ENCODE results near the gene LBX2.
"Not testable (repeated sequence)": the region's sequence is repeated elsewhere in the genome, so short reads cannot be mapped to it uniquely, and the experiment has no call there.

Gene LBX2

DNA sequence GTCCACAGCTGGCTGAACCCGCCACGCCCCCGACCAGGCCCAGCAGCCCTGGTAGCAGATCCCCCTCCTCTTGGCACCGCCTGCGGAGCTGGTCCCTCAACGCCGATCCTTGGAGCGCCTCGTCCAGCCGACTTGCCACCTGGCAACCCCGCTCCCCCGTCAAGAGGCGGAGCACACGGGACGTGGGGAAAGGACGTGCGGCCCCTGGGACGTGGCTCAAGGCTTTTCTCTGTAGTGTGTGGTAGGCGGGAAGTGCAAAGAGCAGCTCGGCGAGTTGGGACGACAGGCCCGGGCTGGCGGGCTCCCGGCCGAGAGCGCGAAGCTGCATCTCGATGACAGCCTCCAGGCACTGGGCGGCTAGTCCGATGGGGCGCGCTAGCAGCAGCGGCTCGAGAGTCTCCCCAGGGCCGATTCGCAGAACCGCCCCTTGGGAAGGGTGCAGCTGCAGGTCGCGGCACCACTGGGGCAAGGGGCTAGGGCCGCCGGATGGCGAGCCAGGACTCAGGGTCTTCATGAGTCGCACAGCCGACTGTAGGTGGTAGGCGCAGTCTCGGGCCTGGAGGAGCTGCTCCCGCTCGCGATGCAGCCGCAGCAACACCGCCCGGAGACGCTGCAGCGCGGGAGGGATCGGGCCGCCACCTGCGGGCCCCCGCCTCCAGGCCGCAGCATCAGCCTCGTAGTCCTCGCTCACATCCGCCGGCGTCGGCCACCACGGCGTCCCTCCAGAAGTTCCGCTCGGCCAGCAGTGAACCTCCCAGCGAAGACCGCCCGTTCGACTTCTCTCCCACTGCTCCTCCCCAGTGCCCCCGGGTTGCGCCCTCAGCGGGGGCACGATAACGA, 17.2 kb downstream of the LBX2 start:
- peak; percentile 76 for DNase-seq

DNA sequence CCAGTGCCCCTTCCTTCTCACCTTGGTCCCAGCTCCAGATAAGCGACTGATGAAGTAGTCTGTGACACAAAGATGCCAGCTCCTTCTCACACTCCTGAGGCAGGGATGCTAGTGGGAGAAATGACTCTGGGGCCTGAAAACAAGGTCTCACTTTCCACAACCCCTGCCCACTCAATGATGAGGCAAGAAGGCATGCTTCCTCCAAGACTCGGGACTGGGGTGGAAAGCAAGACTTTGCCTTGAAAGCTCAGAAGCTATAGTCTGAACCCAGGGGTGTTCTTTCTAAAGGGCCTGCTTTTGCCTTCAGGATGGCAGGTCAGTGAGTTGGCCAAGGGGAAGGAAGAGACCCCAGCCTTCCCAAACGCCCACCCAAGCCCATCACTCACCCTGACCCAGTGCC, 18.0 kb downstream of the LBX2 start:
- DNase-seq, result no peak

DNA sequence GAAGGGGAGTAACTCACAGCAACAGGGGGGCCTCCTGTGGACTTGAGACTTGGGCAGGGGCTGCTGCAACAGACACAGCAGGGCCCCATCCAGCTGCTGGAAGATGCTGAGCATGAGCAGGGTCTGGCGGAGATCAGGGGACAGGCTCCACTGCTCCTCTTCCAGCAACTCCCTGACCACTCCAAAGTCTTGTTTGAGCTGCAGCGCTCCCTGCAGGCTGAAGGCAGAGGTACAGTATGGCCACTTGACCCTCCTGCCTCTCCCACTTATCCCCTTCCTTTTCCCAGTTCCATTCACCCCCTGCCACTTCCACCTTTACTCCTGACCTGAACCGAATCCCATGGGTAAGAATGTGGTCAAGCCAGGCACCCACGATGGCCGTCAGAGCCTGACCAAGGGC, 24.5 kb downstream of the LBX2 start:
- no peak for DNase-seq

DNA sequence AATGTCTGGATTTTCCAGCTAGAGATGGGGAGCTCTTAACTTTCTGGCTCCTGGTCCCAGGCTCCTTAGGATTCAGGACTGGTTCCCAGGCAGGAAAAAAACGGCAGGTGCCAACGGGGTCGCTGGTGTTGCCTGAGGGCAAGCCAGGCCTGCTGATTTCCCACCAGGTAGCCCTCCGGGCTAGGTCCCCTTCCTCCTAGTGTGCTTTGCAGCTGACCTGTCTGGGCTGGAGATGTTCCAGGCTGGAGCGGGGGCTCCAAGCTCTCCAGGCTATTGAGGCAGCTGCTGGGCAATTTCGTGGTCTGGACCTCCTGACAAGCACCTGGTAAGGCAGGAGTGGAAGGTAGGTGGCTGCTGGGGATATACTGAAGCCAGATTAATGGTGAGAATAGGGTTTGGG, 24.9 kb downstream of the LBX2 start:
- no peak for DNase-seq

DNA sequence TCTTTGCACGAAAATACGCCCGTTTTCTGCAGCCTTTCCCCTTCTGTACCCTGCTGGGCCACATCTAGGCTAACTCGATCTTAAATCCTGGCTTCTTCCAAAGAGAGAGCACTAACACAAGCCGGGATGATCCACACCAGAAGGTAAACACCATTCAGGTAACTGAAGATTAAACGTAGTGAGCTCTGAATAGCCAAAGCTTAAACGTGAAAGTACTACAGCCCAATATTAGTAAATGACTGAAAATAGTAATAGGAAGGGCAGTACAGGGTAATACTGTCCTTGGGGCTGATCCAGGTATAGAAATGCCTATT, 26.5 kb downstream of the LBX2 start:
- no peak for DNase-seq

DNA sequence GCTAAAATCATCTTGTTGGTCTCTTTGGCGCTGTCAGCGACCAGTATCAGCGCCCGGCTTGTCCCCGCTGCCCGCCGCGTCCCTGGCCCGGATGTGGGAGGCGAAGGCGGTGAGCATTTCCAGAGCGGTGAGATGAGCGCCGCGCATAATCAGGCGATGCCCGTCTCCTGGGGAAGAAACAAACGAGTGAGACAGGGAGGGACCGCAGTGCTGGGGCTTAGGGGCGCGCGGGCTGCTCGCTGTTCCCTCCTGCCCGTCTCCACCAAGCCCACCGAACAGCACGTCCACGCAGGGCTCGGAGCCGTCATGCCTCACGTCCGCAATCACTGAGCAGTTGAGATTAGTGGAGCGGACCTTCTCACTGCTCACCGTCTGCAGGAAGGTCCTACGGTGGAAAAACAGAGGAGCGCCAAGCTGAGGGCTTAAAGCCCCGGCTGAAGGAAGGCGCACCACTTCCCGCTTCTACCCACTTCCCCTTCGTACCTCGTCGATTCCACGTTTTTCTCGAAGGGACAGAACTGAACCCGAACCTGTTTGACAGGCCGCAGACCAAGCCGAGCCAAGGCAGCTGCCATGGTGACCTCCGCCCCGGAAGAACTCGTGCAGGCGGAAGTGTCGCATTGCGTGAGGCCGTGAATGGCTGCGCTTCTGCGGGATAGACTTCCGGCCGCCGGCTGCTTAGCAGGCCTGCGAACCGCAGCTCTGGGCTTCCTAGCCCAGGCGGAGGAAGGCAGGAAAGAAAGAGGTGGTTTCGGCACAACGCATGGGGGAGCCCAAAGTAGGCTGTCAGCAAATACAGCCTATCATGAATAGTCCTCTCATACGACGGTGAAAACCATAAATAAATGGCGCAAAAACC, 27.1 kb downstream of the LBX2 start, which contains the start of gene MRPL53:
MRPL53 (minus strand) TSS at position 595 of the 859 bp plus-strand sequence; CDS start at position 575, 20 bp downstream.
- peak; percentile 95 for DNase-seq

DNA sequence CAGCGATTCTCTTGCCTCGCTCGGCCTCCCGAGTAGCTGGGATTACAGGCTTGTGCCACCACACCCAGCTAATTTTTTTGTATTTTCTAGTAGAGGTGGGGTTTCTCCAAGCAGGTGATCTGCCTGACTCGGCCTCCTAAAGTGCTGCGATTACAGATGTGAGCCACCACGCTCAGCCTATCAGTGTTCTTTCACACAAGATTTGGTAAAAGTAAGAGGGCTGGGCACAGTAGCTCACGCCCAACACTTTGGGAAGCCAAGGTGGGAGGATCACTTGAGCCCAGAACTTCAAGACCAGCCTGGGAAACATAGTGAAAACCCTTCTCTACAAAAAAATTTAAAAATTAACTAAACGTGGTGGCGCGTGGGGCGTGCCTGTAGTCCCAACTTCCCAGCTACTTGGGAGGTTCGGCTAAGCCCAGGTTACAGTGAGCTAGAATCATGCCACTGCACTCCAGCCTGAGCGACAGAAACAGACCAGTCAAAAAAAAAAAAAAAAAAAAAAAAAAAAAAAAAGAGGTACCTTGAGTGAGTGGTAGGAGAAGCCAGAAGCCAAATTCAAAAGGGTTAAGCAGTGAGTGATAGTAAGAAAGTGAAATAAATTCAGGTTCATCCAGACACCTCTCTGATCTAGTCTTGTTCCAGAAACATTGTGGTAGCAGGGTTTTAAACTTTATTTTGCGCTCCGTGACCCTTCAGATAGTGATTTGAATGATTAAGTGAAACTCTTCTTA, 27.9 kb downstream of the LBX2 start:
- no peak for DNase-seq

DNA sequence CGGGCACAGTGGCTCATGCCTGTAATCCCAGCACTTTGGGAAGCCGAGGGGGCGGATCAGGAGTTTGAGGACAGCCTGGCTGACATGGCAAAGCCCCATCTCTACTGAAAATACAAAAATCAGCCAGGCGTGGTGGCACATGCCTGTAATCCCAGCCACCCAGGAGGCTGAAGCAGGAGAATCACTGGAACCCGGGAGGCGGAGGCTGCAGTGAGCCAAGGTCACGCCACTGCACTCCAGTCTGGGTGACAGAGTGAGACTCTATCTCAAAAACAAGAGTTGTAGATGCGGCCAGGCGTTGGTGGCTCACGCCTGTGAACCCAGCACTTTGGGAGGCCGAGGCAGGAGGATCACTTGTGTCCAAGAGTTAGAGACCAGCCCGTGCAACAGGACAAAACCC, 28.7 kb downstream of the LBX2 start:
- not testable (repeated sequence) for DNase-seq

DNA sequence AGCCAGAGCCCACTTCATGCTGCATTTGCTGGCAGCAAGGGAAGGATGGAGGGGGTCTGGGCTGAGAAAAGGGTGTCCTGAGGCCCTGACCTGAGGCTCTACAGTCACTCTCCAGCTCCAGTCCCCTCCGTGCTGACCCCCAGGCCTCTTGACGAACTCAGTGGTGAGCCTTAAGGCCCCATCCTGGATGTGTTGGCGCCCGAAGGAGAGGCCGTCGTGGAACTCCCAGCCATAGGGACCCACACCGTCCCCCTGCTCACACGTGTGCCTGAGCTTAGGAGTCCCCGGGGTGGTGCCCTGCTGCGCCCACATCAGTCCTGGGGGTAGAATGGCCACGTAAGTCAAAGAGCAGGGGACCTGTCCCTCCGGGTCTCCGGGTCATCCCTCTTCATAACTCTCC, 35.0 kb downstream of the LBX2 start:
- DNase-seq, result no peak

DNA sequence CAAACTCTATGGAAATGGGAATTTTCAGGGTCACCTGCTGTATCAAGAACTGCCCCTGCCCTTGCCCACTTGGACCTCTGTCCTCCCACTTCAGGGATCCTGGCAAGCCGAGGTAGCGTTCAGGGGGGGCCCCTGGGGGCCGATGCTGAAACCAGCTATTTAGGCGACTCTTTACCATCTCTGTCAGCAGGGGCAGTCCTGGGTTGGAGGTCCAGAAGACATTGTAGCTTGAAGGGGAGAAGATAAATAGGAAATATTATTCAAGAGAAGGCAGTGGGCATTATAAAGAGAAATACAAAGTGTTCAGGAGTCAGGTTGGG, 36.7 kb downstream of the LBX2 start:
- no peak for DNase-seq

DNA sequence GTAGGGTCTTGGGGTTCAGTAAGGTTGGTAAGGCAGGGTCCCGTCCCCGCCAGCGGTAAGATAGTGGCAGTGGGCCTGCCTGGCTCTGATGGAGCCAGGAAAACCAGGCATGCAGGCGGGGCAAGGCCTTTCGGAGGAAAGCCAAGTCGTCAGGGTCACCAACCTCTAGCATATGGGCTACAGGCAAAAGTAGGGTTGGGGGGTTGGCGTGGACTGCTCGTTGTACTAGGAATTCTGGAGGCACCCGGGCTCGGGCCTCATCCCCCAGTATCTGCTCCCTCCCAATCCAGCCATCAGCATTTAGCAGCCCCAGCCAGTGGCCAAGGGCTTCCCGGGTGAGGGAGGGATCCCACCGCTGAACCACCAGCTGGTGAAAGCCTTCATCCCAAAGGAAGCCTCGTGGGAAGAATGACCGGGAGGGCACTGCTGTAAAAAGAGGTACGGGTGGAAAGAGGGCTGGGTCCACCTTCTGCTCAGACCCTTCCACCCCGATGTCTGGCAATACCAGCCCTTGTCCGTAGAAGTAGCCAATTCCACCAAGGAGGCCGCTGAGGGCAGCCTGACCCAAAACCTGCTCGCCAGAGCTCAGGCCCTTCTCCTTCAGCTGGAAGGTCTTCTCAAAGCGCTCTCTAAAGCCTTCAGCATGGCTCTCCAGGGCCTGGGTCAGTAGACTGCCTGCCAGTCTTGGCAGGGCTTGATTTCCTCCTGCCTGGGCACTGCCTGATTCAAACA, 37.2 kb downstream of the LBX2 start:
- no peak for DNase-seq

DNA sequence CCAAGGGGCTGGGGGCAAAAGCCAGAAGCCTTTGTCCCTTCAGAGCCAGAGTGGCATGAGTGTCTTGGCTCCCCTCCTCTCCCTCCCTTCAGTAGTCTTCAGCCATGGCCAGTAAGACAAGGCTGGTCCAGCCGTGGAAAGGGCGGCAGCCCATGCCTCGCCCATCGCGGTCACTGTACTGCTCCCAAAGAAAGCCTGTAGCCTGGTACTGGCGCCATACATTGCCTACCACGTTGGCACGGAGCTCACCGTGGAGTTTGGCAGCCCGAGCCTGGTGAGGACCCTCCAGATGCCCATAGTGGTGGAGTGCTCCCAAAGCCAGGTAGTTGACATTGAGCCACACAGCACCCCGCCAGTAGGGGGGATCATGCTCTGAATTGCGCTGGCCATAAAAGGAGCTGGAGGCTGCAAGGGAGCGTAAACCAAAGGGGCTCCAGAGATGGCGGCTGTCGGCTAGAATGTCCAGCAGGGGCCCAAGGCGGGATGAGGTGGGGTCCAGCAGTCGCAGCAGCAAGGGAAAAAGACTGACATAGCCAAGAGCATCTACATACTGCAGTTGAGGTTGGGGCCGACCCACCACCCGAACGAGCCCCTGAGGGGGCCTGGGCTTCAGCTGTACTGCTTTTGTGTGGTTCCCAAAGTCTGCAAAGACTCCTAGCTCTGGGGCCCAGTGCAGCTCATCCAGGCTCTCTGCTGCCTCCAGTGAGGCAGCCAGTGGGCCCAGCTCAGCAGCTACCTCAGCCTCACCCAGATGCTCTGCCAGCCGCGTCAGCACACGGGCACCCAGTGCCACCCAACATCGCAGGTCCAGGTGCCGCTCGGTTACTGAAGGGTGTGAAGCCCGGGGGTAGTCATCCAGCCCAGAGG, 38.0 kb downstream of the LBX2 start:
- no peak for DNase-seq

DNA sequence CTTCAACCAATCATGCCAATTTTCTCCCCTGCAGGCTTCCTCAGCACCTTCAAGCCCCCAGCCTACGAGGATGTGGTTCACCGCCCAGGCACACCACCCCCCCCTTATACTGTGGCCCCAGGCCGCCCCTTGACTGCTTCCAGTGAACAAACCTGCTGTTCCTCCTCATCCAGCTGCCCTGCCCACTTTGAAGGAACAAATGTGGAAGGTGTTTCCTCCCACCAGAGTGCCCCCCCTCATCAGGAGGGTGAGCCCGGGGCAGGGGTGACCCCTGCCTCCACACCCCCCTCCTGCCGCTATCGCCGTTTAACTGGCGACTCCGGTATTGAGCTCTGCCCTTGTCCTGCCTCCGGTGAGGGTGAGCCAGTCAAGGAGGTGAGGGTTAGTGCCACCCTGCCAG, 39.2 kb downstream of the LBX2 start:
- not testable (repeated sequence) for DNase-seq

DNA sequence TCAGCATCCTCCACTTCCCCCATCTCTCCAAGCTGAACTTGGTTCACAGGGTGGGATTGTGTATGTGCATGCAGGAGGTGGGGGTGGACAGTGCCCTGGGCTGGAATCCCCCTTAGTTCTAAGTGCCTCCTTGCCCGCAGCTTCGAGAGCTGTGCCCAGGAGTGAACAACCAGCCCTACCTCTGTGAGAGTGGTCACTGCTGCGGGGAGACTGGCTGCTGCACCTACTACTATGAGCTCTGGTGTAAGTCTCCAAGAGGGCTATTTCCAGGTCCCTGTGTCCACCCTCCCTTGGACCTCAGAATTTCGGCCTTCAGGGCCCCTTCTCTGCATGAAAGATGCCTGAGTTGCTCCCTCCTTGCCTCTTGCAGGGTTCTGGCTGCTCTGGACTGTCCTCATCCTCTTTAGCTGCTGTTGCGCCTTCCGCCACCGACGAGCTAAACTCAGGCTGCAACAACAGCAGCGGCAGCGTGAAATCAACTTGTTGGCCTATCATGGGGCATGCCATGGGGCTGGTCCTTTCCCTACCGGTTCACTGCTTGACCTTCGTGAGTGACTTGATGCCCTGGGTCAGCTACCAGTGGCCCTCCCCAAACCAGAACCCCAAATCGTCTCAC, 39.8 kb downstream of the LBX2 start:
- DNase-seq, result not testable (repeated sequence)

DNA sequence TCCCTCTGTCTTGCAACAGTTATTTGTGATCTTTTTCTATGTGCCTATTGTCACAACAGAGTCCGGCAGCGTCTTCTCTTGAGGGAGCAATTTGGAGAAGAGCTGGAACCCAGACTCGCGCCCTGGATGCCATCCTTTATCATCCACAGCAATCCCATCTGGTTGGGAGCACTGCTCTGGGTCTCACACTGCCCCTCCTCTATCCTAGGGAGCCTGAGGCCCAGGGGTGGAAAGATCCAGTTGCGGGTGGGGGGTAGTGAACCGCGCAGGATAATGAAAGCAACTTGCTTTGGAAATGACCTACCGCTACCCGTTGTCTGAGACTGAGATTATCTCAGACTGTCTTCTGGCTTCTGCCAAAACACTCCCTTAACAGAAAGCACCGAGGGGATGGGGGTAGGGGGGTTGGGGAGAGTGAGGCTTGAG, 40.5 kb downstream of the LBX2 start:
- DNase-seq, result no peak

DNA sequence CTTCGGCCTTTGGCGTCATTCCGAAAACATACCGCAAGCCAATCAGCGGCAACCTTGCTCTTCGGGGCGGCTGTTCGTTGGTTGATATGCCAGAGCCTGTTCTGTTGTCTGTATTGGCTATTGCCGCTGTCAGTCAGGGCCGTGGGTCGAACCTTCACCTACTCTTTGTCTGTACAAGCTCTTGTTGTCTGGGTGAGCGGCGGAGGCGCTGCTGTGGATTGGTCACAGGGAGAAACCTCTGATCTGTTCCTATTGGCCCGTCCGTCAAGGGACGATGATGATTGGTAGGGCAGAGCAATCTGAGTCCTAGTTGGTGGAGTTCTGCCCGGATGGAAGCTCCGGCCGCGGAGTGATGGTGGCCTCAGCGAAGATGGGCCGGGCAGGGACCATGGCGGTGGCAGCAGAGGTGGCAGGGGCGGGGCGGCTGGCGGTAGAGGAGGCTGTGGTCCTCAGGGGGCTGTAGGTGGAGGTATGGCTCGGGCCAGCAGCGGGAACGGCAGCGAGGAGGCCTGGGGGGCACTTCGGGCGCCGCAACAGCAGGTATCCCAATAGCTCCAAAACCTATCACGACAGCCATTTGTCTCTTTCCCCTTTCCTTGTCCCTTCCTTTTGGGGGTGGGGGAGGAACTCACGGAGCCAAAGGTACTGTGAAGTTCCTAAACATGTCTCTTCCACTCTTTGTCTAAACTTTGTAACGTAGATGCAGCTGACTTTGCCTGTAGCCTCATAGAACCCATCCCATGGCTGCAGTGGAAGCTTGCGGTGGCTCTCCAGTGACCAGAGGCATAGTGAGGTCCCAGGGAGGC, 41.1 kb downstream of the LBX2 start, which contains the start of gene WBP1:
WBP1 (plus strand) TSS at position 307 of the 806 bp plus-strand sequence; CDS start at position 472, 165 bp downstream.
- peak; percentile 100 for DNase-seq

DNA sequence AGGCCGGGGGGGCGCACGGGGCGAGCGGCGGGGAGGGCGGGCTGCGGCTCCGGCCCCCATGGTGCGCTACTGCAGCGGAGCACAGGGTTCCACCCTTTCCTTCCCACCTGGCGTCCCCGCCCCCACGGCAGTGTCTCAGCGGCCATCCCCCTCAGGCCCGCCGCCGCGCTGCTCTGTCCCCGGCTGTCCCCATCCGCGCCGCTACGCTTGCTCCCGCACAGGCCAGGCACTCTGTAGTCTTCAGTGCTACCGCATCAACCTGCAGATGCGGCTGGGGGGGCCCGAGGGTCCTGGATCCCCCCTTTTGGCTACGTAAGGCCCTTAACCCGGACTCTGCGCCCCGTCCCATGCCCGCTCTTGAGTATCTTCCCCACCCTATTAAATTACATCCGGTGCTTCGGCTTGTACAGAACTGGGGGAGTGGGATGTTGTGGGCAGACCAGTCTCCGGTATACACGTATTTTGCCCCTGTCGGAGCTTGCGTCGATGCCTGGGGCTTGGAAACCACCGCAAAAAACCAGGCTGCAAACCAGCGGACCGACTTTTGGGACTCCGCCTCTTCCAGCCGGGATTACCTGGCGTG, 41.8 kb downstream of the LBX2 start:
- peak; percentile 51 for DNase-seq

DNA sequence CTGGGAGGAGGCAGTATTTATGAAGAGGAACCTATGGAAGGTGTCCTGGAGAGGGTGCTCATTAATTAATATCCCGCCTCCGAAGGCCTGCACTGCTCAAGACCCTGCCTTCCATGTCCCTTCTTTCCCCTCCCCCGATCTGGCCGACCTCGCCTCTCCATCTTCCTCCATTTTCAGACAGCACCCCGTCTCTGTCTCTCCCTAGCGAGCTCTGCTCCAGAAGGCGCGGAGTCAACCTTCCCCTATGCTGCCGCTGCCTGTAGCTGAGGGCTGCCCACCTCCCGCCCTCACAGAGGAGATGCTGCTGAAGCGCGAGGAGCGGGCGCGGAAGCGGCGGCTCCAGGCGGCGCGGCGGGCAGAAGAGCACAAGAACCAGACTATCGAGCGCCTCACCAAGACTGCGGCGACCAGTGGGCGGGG, 42.3 kb downstream of the LBX2 start:
- DNase-seq, result no peak

DNA sequence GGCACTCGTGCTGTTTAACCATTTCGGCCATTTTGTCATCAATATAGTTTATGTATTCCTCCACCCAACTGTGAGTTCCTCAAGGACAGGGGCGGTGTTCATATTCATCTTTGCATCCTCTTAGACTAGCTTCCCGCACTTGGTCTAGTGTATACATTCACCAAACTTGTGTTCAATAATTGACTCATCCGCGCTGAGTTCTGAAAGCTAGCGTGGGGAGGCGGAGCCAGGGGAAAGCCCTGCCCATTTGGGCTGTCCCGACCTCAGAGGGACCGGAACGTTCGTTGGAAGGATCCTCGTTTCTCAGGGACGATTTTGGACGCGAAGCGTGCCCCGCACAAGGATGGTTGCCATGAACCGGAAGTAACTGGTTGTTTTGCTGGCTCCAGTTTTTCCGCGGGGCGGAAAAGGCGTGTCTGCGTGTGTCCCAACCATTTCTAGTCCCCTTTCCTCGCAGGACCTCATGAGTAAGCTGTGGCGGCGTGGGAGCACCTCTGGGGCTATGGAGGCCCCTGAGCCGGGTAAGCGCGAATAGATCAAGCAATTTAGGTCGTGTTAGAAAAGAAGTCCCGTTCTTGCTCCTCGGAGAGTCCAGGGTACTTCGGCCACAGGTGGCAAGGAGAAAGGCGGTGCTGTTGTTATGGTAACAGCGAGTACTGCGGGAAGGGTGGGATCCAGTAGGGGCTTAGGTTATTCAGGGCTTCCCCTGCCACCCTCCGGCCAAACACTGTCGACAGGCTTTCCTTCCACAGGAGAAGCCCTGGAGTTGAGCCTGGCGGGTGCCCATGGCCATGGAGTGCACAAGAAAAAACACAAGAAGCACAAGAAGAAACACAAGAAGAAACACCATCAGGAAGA, 44.5 kb downstream of the LBX2 start, which contains the start of gene INO80B:
INO80B (plus strand) TSS at position 434 of the 858 bp plus-strand sequence; CDS start at position 464, 30 bp downstream.
- DNase-seq, result peak; percentile 98
